Suprapubic skin (tissue), 3 donors: ENCODE data around the gene DRC7.

ENCODE experiments used
- POLR2A ChIP-seq, 2 donors: fragments of 450-650 bp; IDR thresholded peaks; one replicate each; pipeline ENCODE4 v1.6.1; 2017; ENCODE audit warnings: antibody characterized with exemption in 2 of 2, mild to moderate bottlenecking in 2 of 2, moderate library complexity in 2 of 2
- TF ChIP-seq, protein P1 (sequence below), 2 donors: fragments of 200-600 bp in 1 of 2; fragments of 450-650 bp in 1 of 2; sonication (generic) in 1 of 2; IDR thresholded peaks; one replicate each; pipeline ENCODE4 v1.5.1; 2016 to 2019; ENCODE audit warnings: antibody characterized with exemption in 2 of 2, mild to moderate bottlenecking in 1 of 2, moderate library complexity in 1 of 2

DNA sequence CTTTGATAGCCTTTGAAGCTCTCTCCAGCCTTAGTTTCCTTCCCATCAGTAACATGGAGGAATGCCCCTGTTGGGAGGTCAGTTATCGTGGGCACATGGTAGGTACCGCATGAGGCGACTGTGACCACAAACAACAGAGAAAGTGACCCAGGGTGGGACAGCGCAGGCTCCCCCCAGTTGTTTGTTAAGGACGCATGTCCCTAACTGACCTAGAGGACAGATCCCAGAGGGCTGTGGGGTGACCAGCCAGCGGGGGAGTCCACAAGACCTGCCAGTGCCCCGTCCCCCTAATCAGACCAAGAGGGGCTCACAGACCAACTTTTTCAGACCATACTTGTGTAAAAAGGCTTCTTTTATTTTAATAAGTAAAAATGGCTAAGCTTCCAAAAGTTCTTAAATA lies 63.3 kb downstream of the DRC7 start:
- TF ChIP-seq, protein P1, sequence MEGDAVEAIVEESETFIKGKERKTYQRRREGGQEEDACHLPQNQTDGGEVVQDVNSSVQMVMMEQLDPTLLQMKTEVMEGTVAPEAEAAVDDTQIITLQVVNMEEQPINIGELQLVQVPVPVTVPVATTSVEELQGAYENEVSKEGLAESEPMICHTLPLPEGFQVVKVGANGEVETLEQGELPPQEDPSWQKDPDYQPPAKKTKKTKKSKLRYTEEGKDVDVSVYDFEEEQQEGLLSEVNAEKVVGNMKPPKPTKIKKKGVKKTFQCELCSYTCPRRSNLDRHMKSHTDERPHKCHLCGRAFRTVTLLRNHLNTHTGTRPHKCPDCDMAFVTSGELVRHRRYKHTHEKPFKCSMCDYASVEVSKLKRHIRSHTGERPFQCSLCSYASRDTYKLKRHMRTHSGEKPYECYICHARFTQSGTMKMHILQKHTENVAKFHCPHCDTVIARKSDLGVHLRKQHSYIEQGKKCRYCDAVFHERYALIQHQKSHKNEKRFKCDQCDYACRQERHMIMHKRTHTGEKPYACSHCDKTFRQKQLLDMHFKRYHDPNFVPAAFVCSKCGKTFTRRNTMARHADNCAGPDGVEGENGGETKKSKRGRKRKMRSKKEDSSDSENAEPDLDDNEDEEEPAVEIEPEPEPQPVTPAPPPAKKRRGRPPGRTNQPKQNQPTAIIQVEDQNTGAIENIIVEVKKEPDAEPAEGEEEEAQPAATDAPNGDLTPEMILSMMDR (IDR thresholded peaks at IDR 0.05) = no peak
- no peak for TF ChIP-seq POLR2A (IDR thresholded peaks at IDR 0.05)
